Neural cell (in vitro differentiated cells): ENCODE measurements around the gene FOCAD. TPM values are rescaled to one million over a fixed set of nuclear protein-coding genes. Genes with fewer than 3 reads are reported as not detected.

Experiments used
- H2AFZ ChIP-seq: fragments of 200-600, 300-800 bp; sonication (generic), shearing (Covaris generic); 2 replicates; pipeline ENCODE4 v1.6.0; 2014; ENCODE audit warnings: low read depth, mild to moderate bottlenecking, antibody characterized with exemption, low read length, moderate library complexity
- H3F3A ChIP-seq: fragments of 200-600 bp; shearing (Covaris generic); 2 replicates; pipeline ENCODE4 v1.6.1; 2016; ENCODE audit warnings: mild to moderate bottlenecking, moderate library complexity, mixed read lengths, antibody characterized with exemption, low read length; ENCODE audit not compliant: insufficient read depth, poor library complexity, severe bottlenecking
- H3K27ac ChIP-seq: fragments of 200-600, 300-800 bp; sonication (generic), shearing (Covaris generic); 2 replicates; pipeline ENCODE4 v1.5.1; 2014; ENCODE audit warnings: mild to moderate bottlenecking, low read length, moderate library complexity
- H3K27me3 ChIP-seq: fragments of 300-800, 200-600 bp; sonication (generic), shearing (Covaris generic); 2 replicates; pipeline ENCODE4 v1.6.0; 2014; ENCODE audit warnings: mild to moderate bottlenecking, low read depth, low read length, moderate library complexity; ENCODE audit not compliant: insufficient read depth
- H3K36me3 ChIP-seq: fragments of 300-800, 200-600 bp; sonication (generic), shearing (Covaris generic); 2 replicates; pipeline ENCODE4 v1.5.1; 2014; ENCODE audit warnings: mild to moderate bottlenecking, antibody characterized with exemption, low read length, moderate library complexity; ENCODE audit not compliant: insufficient read depth
- H3K4me2 ChIP-seq: fragments of 300-800, 200-600 bp; sonication (generic), shearing (Covaris generic); 2 replicates; pipeline ENCODE4 v1.6.0; 2014; ENCODE audit warnings: mild to moderate bottlenecking, low read length
- H3K4me3 ChIP-seq: fragments of 300-800, 200-600 bp; sonication (generic), shearing (Covaris generic); 2 replicates; pipeline ENCODE4 v1.5.1; 2014; ENCODE audit warnings: mild to moderate bottlenecking, low read length, moderate library complexity
- H3K79me2 ChIP-seq: fragments of 200-600 bp; shearing (Covaris generic); replicated peaks from 2 replicates; pipeline ENCODE4 v1.6.0; 2014; ENCODE audit warnings: mild to moderate bottlenecking, low read length, moderate library complexity; ENCODE audit not compliant: insufficient read depth
- H3K9ac ChIP-seq: fragments of 300-800, 200-600 bp; sonication (generic), shearing (Covaris generic); 2 replicates; pipeline ENCODE4 v1.6.1; 2016; ENCODE audit warnings: mild to moderate bottlenecking, low read length, mixed read lengths
- H3K9me2 ChIP-seq: fragments of 200-600 bp; shearing (Covaris generic); 2 replicates; pipeline ENCODE4 v1.6.1; 2016; ENCODE audit warnings: mild to moderate bottlenecking, low read length, mixed read lengths; ENCODE audit not compliant: insufficient read depth
- H3K9me3 ChIP-seq: fragments of 200-600, 300-800 bp; sonication (generic), shearing (Covaris generic); 2 replicates; pipeline ENCODE4 v1.6.1; 2016; ENCODE audit warnings: mild to moderate bottlenecking, mixed run types, low read length, moderate library complexity, mixed read lengths
- H4K20me1 ChIP-seq: fragments of 200-600 bp; shearing (Covaris generic); 2 replicates; pipeline ENCODE4 v1.6.1; 2016; ENCODE audit warnings: mild to moderate bottlenecking, mixed run types; ENCODE audit not compliant: insufficient read depth
- CTCF ChIP-seq: fragments of 450-650 bp; IDR thresholded peaks from 2 replicates; pipeline ENCODE4 v1.5.1; 2014; ENCODE audit warnings: antibody characterized with exemption, mild to moderate bottlenecking, moderate library complexity; ENCODE audit not compliant: poor library complexity, severe bottlenecking
- EP300 ChIP-seq: fragments of 450-650 bp; conservative IDR thresholded peaks from 2 replicates; pipeline ENCODE4 v1.6.1; 2014; ENCODE audit warnings: antibody characterized with exemption, mild to moderate bottlenecking, moderate library complexity; ENCODE audit not compliant: poor library complexity, severe bottlenecking
- EZH2 ChIP-seq: fragments of 200-600, 300-800 bp; shearing (Covaris generic), sonication (generic); IDR thresholded peaks from 2 replicates; pipeline ENCODE4 v1.6.1; 2014; ENCODE audit warnings: antibody characterized with exemption, low read length, borderline replicate concordance, mild to moderate bottlenecking; ENCODE audit not compliant: insufficient read depth, poor library complexity, severe bottlenecking
- MXI1 ChIP-seq: fragments of 450-650 bp; conservative IDR thresholded peaks from 2 replicates; pipeline ENCODE4 v1.6.1; 2014; ENCODE audit warnings: antibody characterized with exemption, mild to moderate bottlenecking; ENCODE audit not compliant: poor library complexity, severe bottlenecking
- POLR2AphosphoS5 ChIP-seq: IDR thresholded peaks from 2 replicates; pipeline ENCODE4 v1.6.1; 2012
- RAD21 ChIP-seq: fragments of 450-650 bp; conservative IDR thresholded peaks from 2 replicates; pipeline ENCODE4 v1.6.1; 2014; ENCODE audit warnings: antibody characterized with exemption, mild to moderate bottlenecking, moderate library complexity
- SMC3 ChIP-seq: fragments of 450-650 bp; conservative IDR thresholded peaks from 2 replicates; pipeline ENCODE4 v1.6.1; 2014; ENCODE audit warnings: antibody characterized with exemption, mild to moderate bottlenecking, moderate library complexity; ENCODE audit not compliant: poor library complexity
- TAF1 ChIP-seq: IDR thresholded peaks from 2 replicates; pipeline ENCODE4 v1.6.1; 2012; ENCODE audit warnings: low read depth
- polyA plus RNA-seq: library from polyadenylated mRNA; depleted of rRNA; stranded (reverse); fragments of >200 nt; gene quantifications from 2 replicates; pipeline ENCODE4 v1.2.3, GENCODE V29; 2014
- TF ChIP-seq, protein P1 (sequence below): IDR thresholded peaks from 2 replicates; pipeline ENCODE4 v1.6.1; 2012; ENCODE audit warnings: borderline replicate concordance

The FOCAD gene
- polyA plus RNA-seq, 1 donor from 2014 or later, result 23.5 TPM

DNA sequence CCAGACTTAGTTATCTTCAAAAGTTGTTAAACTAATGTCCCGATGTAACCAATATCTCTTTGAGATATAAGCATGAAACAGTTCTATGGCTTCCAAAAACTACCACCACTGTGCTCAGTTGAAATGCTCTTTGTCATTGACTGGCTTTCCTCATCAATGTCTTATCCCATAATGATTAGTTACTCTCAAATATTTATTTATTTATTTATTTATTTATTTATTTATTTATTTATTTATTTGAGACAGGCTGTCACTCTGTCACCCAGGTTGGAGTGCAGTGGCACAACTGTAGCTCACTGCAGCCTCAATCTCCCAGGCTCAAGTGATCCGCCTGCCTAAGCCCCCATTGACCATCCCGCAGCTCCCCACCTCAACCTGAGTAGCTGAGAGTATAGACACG is 33.7 kb upstream of the FOCAD start:
- Histone ChIP-seq H4K20me1 (no peaks in the 10 kb centered on the region), H3K4me3 (no peak overlapping the region), H3F3A (no peaks in the 10 kb centered on the region), H3K4me2 (no peak overlapping the region), H3K36me3 (no peaks in the 10 kb centered on the region), H3K9ac (no peak overlapping the region), H2AFZ (no peak overlapping the region), H3K9me2 (no peaks in the 10 kb centered on the region), H3K27me3 (no peaks in the 10 kb centered on the region), H3K27ac (no peak overlapping the region), H3K9me3 (no peaks in the 10 kb centered on the region), H3K79me2 (no peaks in the 10 kb centered on the region)
- TF ChIP-seq SMC3 (no peak), POLR2AphosphoS5 (no peak), EP300 (no peak), MXI1 (no peak), TAF1 (no peak), EZH2 (no peak), CTCF (no peak), RAD21 (no peak)
- TF ChIP-seq, protein P1, sequence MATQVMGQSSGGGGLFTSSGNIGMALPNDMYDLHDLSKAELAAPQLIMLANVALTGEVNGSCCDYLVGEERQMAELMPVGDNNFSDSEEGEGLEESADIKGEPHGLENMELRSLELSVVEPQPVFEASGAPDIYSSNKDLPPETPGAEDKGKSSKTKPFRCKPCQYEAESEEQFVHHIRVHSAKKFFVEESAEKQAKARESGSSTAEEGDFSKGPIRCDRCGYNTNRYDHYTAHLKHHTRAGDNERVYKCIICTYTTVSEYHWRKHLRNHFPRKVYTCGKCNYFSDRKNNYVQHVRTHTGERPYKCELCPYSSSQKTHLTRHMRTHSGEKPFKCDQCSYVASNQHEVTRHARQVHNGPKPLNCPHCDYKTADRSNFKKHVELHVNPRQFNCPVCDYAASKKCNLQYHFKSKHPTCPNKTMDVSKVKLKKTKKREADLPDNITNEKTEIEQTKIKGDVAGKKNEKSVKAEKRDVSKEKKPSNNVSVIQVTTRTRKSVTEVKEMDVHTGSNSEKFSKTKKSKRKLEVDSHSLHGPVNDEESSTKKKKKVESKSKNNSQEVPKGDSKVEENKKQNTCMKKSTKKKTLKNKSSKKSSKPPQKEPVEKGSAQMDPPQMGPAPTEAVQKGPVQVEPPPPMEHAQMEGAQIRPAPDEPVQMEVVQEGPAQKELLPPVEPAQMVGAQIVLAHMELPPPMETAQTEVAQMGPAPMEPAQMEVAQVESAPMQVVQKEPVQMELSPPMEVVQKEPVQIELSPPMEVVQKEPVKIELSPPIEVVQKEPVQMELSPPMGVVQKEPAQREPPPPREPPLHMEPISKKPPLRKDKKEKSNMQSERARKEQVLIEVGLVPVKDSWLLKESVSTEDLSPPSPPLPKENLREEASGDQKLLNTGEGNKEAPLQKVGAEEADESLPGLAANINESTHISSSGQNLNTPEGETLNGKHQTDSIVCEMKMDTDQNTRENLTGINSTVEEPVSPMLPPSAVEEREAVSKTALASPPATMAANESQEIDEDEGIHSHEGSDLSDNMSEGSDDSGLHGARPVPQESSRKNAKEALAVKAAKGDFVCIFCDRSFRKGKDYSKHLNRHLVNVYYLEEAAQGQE, result no peak

DNA sequence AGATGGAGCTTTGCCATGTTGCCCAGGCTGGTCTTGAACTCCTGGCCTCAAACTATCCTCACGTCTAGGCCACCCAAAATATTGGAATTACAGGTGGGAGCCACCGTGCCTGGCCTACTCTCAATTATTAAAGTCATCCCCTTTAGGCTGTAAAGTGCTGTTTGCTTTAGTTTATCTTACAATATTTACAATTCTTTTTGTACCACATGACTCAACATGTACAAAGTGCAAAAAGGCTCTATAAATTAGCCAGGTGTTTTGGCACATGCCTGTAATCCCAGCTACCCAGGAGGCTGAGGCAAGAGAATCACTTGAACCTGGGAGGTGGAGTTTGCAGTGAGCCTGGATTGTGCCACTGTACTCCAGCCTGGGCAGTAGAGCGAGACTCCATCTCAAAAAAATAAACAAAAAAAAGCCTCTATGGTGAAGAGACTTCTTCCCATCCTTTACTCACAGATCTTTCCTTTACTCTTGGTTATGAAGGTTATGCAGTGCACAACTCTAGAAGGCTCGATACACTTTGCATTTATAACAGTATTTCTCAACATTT is 33.2 kb upstream of the FOCAD start:
- no peak overlapping the region for H2AFZ ChIP-seq
- H3K9me2 ChIP-seq, result no peaks in the 10 kb centered on the region
- H3K27me3 ChIP-seq, result no peaks in the 10 kb centered on the region
- no peaks in the 10 kb centered on the region for H3K36me3 ChIP-seq
- H3K27ac ChIP-seq, result no peak overlapping the region
- H3K4me3 ChIP-seq, result no peak overlapping the region
- H4K20me1 ChIP-seq, result no peaks in the 10 kb centered on the region
- H3K9ac ChIP-seq, result no peak overlapping the region
- no peaks in the 10 kb centered on the region for H3K9me3 ChIP-seq
- no peak overlapping the region for H3K4me2 ChIP-seq
- TF ChIP-seq EZH2 (no peak), TAF1 (no peak), MXI1 (no peak), RAD21 (no peak), SMC3 (no peak), POLR2AphosphoS5 (no peak), CTCF (no peak), EP300 (no peak)
- TF ChIP-seq, protein P1, result no peak
- H3F3A ChIP-seq, result no peaks in the 10 kb centered on the region
- no peaks in the 10 kb centered on the region for H3K79me2 ChIP-seq
